NOMO-1 (cell line): ENCODE measurements around the gene SERPINB7.
A peak's percentile ranks its signal among the peaks of the same experiment; 100 is the strongest.

Experiments used
- DNase-seq, 2 experiments: peaks; one replicate each; lab custom pipeline; 2025; ENCODE audit not compliant: unreplicated experiment in 2 of 2; lab: John Stamatoyannopoulos, UW

Gene SERPINB7

GRCh38 chr18:63837590-63837989 lies 62.4 kb downstream of the SERPINB7 start:
- DNase-seq: no peak

DNA sequence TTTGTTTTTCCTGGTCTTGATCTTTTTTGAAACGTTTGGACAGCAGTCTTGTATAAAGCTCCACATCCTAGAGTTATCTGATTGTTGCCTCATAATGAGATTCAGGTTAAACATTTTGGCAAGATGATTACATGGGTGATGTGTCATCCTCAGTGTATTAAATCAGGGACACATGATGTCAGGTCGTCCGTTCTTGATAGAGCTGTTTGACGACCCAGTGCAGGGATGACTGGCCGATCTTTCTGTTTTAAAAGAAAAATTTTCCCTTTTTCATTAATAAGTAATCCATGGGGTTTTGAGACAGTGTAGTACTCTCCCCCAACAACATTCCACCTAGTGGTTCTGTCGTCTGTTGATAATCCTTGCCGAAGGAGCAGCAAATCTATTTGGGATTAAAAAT lies 67.8 kb downstream of the SERPINB7 start:
- no peak for DNase-seq

DNA sequence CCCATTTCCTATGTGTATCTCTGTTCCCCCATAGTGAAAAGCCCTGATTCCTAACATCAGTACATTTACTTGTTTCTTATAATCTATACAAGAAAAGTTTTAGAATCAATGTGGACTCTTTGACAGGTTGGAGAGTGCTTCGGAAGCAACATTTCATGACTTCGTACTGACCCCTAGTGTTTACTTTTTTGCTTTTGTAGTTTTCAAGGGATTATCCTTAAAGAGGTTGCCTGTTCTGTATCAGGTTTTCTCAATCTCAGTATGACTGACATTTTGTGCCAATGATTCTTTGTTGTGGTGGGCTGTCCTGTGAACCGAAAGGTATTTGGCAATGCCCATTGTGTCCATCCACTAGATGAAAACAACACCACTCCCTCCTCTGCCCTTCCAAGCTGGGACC lies 69.0 kb downstream of the SERPINB7 start:
- DNase-seq: peak; percentile 25 to 54

DNA sequence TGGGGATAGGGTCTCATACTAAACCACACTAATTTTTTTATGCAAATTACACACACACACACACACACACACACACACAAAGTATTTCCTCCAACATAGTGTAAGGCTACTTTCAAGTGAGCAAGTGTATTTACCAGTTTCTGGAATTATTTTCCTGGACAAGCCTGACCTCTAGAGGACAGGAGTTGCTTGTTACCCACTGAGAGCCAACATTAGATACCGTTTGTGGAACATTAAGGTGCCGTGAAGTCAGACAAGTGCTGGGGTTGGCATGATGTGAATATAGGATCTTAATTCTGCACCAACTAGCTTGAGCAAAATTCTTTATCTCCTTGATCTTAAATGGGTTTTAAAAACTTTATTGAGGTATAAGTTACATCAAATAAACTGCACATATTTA lies 72.9 kb downstream of the SERPINB7 start:
- DNase-seq: peak; percentile 16 to 72

GRCh38 chr18:63850020-63850419 lies 74.8 kb downstream of the SERPINB7 start:
- peak; percentile 74 to 90 for DNase-seq

DNA sequence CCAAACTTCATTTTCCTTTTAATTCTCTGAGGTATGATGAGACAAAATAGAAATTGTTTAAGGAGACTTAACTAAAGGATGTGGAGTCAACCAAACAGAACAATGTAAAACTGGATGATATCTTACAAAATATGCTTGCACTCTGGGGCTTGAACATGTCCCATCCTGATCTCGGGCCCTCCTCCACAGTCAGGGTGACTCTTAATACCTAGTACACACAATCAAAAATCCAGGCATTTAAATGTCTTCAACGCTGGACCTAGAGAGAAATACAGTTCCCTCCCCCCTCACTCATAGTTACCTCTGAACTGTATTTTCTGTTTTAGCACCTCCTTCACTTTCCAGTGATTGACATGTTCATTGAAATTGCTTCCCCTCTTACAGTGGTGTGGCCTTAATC lies 75.4 kb downstream of the SERPINB7 start:
- DNase-seq: peak; percentile 25 to 32
